Stimulated activated CD4-positive, alpha-beta T cell treated with anti-CD3 and anti-CD28 coated beads, Interleukin-15, amount 100 ng/mL, for 1 hour (primary cell): ENCODE data around the gene FSIP1.

Experiments
- DNase-seq, 2 donors: peaks; one replicate each; pipeline ENCODE4 v3.0.0-alpha.2; 2020; ENCODE audit warnings: low read depth in 1 of 2, low spot score in 1 of 2

FSIP1 gene

GRCh38 chr15:39595338-39596221 lies 187.1 kb downstream of the FSIP1 start:
- no peak for DNase-seq

- DNase-seq, result no peak
Measured at GRCh38 chr15:39594446-39595337, 187.9 kb downstream of the FSIP1 start.

- DNase-seq, result no peak
Measured at GRCh38 chr15:39593656-39594445, 188.8 kb downstream of the FSIP1 start.

- no peak for DNase-seq
Measured at GRCh38 chr15:39593071-39593655, 189.5 kb downstream of the FSIP1 start.

GRCh38 chr15:39592500-39592899 lies 190.1 kb downstream of the FSIP1 start:
- no peak for DNase-seq

- no peak for DNase-seq
Measured at GRCh38 chr15:39591896-39592315, 190.7 kb downstream of the FSIP1 start.

- no peak for DNase-seq
Measured at GRCh38 chr15:39591141-39591895, 191.3 kb downstream of the FSIP1 start.

GRCh38 chr15:39589815-39590644 lies 192.6 kb downstream of the FSIP1 start:
- no peak for DNase-seq

- no peak for DNase-seq
Measured at GRCh38 chr15:39589193-39589814, 193.3 kb downstream of the FSIP1 start.

- no peak for DNase-seq
Measured at GRCh38 chr15:39588531-39589192, 194.0 kb downstream of the FSIP1 start.

- DNase-seq, result no peak
Measured at GRCh38 chr15:39587731-39588530, 194.7 kb downstream of the FSIP1 start.

GRCh38 chr15:39587096-39587721 lies 195.4 kb downstream of the FSIP1 start:
- DNase-seq, result no peak

GRCh38 chr15:39586387-39587095 lies 196.1 kb downstream of the FSIP1 start:
- DNase-seq, result no peak

GRCh38 chr15:39585871-39586301 lies 196.8 kb downstream of the FSIP1 start:
- DNase-seq, result no peak

- DNase-seq, result no peak
Measured at GRCh38 chr15:39585389-39585841, 197.2 kb downstream of the FSIP1 start.
